Activated CD4-positive, CD25-positive, alpha-beta regulatory T cell treated with anti-CD3 and anti-CD28 coated beads, Interleukin-2, amount 50 U/mL, for 24 hours (primary cell): ENCODE data around the gene SPATA2.
A peak's percentile ranks its signal among the peaks of the same experiment; 100 is the strongest.
"Not testable (repeated sequence)": the region's sequence is repeated elsewhere in the genome, so short reads cannot be mapped to it uniquely, and the experiment has no call there.

ENCODE experiments used
- ATAC-seq, 2 donors: fragments of 150-1000 bp; cut with Tn5 transposase; one replicate each; pipeline ENCODE4 v1.10.0; 2021; ENCODE audit warnings: mild to moderate bottlenecking in 1 of 2, moderate library complexity in 1 of 2

Gene SPATA2

DNA sequence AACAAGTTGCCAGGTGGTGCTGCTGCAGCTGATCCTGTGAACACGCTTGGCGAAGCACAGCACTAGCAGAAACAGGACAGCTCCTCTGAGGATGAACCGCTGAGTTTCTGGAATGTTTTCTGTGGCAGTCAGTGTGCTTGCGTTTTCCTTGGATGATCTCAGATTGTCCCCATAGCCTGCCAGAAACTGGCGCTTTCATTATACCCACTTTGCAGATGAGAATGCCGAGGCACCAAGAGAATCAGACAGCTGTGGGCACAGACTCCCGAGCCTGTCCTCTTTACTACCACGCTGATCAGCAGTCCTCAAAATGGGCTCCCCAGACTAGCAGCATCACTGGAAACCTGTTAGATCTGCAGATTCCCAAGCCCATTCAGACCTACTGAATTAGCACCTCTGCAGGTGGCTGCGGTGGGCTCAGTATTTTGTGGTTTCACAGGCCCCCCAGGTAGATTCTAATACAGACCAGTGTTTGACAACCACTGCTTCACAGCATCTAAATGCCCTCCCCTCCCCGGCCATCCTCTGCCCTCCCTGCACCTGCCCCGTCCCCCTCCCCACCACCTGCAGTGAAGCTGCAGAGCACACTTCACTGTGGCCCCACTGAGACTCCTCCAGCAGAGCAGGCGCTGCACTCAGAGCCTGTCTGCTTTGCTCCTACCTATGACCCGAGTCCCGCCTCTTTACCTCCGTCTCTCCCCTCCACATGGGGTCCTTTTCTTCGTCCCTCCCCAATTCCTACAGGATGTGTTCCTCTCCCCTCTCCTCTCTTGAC is 29.6 kb downstream of the SPATA2 start:
- no peak for ATAC-seq

DNA sequence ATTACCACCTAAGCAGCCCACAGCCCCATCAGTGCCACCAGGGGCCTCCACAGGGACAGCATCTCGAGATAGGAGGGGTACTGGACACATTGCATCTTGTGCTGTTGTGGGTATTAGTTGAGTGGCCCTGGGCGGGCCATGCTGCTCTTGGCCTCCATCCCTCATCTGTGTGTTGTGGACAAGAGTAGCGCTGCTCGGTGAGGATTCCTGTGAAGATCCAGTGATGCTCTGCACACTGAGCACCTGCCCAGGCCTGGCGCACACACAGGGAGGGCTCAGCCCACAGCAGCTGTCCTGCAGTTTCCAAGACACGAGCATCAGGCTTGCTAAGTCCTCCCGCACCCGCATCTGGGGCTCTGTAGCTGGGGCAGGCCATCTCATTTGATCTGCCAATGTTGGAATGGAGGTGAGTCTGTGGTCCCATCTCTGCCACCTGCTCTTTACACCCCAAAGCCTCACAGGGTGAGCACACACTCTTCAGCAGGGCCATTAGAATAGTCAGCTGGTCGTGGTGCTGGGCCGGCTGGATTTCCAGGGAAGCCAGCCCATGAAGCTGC is 32.0 kb downstream of the SPATA2 start:
- no peak for ATAC-seq

DNA sequence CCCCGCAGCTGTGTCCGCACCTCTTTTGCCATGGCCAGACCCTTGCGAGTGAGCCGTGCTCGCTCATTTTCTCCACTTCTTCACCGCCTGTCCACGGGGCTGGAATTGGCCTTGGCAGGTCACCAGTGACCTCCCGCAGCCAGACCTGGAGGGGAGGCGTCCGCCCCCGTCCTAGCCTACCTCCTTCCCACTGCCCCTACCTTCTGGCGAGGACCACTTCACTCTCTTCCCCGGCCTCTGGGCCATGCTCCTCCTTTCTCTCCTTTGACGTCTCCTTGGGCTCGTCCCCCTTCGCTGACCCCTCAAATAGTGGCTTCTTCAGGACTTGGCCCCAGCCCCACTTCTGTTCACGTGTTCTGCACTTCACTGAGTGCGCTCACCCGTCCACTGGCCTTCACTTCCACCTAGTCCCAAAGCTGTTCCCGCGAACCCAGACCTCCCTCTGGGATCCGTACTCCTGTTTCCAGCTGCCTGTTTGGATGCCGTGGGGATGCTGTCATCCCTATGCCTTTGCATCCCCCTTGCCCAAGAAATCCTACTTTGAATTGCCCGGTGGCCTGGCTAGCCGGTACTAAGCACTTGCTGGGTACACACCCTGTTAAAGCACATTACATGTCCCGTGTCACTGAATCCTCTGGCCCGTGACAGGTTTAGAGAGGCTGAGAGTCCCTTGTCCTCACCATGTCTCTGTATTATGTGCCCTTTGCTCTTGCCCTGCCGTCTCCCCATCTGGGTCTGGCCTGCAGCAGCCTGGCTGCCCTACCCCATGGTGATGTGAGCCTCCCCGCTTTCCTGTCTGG is 33.0 kb downstream of the SPATA2 start:
- no peak for ATAC-seq

DNA sequence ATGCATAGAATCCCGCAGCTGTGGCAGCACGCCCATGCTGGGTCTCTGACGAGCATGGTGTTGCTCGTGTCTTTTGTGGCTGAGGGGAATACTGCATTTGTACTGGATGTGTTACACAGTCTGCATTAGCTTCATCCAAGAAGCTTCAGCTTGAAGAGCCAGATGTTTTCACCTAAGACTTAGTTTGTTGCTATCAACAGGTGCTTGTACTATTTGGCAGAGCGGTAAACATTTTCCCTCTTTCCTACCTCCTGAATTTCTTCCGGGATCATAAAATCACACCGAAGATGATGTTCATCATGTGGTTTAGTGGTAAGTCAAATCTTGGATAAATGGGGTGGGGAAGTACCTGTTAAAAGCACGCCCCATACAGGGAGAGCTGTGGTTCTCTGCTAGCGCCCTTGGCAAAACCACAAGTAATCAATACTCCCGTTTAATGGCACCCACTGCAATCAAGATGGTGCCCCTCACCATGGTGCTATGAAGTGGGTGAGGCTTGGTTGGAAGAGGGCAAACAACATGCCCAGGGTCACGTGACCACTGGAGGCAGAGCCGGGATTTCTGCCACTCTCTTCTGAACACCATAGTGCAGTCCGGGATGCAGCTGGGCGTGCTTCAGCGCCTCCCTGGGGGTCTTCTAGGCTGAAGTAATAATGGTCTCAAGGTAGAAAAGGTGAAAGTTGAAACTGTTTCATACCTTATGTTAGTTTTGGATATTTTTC is 34.4 kb downstream of the SPATA2 start:
- ATAC-seq: no peak

GRCh38 chr20:49880177-49880576 is 35.2 kb downstream of the SPATA2 start:
- no peak for ATAC-seq

DNA sequence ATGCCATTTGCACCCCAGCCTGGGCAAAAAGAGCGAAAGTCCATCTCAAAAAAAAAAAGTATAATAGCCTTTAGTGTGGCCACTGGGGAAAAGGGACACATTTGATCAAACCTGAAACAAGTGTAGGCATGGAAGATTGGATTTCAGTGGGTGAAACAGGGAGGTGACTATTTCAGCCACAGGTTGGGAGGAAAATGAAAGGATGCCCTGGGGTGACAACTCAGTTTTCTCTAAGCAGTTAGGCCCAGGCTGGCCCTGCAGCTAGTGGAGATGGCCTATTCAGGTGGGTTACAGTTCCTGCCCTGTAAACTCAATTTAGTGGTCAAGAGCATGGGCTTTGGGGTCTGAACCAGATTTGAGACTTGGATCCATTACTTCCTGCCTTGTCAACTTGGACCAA is 36.4 kb downstream of the SPATA2 start:
- no peak for ATAC-seq

GRCh38 chr20:49877386-49877921 is 37.9 kb downstream of the SPATA2 start:
- ATAC-seq: no peak

GRCh38 chr20:49874696-49875095 is 40.6 kb downstream of the SPATA2 start:
- no peak for ATAC-seq

DNA sequence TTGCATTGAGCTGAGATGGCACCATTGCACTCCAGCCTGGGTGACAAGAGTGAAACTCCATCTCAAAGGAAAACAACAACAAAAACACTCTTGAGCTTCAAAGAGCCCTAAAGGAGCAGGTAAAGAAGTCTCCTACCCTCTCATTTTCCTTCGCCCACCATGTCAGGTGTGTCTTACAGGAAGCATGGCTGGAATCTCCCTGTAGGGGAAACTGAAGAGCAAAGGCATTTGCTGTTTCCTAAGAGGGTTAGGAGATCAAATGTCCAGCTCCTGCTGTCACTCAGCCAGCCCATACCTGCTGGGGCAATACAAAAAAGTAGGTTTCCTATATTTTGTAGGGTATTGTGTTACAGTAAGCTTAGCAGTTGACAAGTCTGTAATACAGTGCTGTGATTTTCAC is 43.3 kb downstream of the SPATA2 start:
- no peak for ATAC-seq

- no peak for ATAC-seq
Observed at GRCh38 chr20:49871391-49871948, 43.9 kb downstream of the SPATA2 start.

DNA sequence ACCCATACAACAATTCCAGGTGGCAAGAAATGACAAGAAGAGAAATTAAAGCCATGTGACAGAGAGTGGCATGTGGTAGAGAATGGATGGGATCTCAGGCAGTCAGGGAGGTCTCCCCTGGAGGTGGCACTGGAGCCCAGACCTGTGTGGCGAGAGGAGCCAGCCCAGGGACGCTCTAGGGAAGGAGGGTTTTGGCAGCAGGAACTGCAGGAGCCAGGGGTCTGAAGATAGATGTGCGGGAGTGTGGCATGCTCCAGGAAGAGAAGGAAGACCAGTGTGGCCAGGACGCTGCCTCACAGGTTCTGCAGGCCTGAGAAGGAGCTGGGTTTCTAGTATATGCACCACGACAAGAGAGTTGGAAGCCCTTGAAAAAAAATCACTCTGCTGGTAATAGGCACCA is 45.1 kb downstream of the SPATA2 start:
- ATAC-seq: no peak

- ATAC-seq: peak; percentile 60 to 70
Observed at GRCh38 chr20:49868964-49869363, 46.4 kb downstream of the SPATA2 start.

- ATAC-seq: no peak
Observed at GRCh38 chr20:49868538-49868937, 46.8 kb downstream of the SPATA2 start.

- ATAC-seq: peak; percentile 28 to 34
Observed at GRCh38 chr20:49867453-49868215, 47.7 kb downstream of the SPATA2 start.

- ATAC-seq: peak in 1 of 2 donors; percentile 45
Observed at GRCh38 chr20:49866051-49866450, 49.3 kb downstream of the SPATA2 start.

- ATAC-seq: no peak
Observed at GRCh38 chr20:49865559-49865958, 49.8 kb downstream of the SPATA2 start.

GRCh38 chr20:49863666-49864065 is 51.7 kb downstream of the SPATA2 start:
- ATAC-seq: no peak

- ATAC-seq: no peak
Observed at GRCh38 chr20:49862607-49863200, 52.6 kb downstream of the SPATA2 start.

GRCh38 chr20:49861232-49861631 is 54.1 kb downstream of the SPATA2 start:
- not testable (repeated sequence) for ATAC-seq

DNA sequence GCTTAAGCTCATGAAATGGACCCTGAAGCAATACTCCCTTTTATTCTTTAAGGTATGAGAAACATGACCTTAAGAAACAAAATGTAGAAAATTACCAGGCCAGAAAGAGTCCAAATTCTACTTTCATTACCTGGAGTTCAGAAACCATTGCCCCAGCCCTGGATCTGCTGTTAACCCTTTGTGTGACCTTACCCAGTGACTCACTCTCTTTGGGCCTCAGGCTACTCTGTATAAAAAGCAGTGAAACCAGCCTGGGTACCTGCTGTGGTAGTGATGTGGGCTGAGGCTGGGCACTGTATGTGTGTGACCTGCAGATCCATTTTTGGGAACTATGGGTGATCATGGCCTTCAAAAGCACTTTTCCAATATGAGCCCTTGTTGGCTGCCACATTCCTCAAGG is 55.5 kb downstream of the SPATA2 start:
- ATAC-seq: no peak

- no peak for ATAC-seq
Observed at GRCh38 chr20:49859011-49859410, 56.3 kb downstream of the SPATA2 start.
